GM19438 (cell line): Measurements from ENCODE around the gene ATP4A.
A peak's percentile ranks its signal among the peaks of the same experiment; 100 is the strongest.

Experiments used
- ATAC-seq: cut with Tn5 transposase; IDR thresholded peaks from one replicate; pipeline ENCODE4 v1.9.1; 2021; ENCODE audit warnings: low read depth; ENCODE audit not compliant: unreplicated experiment

Gene ATP4A

GRCh38 chr19:35551091-35551810 is 12.2 kb downstream of the ATP4A start:
- no peak for ATAC-seq

- ATAC-seq = no peak
Observed at GRCh38 chr19:35549879-35550523, 13.5 kb downstream of the ATP4A start.

GRCh38 chr19:35549174-35549788 is 14.2 kb downstream of the ATP4A start:
- no peak for ATAC-seq

GRCh38 chr19:35546532-35546931 is 16.9 kb downstream of the ATP4A start:
- ATAC-seq = no peak

GRCh38 chr19:35545855-35546381 is 17.5 kb downstream of the ATP4A start:
- peak; percentile 51 for ATAC-seq

GRCh38 chr19:35545001-35545854 is 18.2 kb downstream of the ATP4A start, which contains the start of gene TMEM147:
Gene TMEM147 (plus strand): TSS chr19:35545626. CDS start chr19:35545740, 114 bp downstream.
- ATAC-seq = peak; percentile 76

GRCh38 chr19:35544110-35544802 is 19.2 kb downstream of the ATP4A start:
- no peak for ATAC-seq

- ATAC-seq = no peak
Observed at GRCh38 chr19:35543280-35544109, 20.0 kb downstream of the ATP4A start.

- ATAC-seq = no peak
Observed at GRCh38 chr19:35542209-35542608, 21.2 kb downstream of the ATP4A start.

GRCh38 chr19:35540356-35540927 is 23.0 kb downstream of the ATP4A start:
- no peak for ATAC-seq

GRCh38 chr19:35539850-35540249 is 23.6 kb downstream of the ATP4A start:
- no peak for ATAC-seq

- no peak for ATAC-seq
Observed at GRCh38 chr19:35539314-35539713, 24.1 kb downstream of the ATP4A start.

- ATAC-seq = no peak
Observed at GRCh38 chr19:35534803-35535480, 28.5 kb downstream of the ATP4A start.

- ATAC-seq = no peak
Observed at GRCh38 chr19:35533822-35534392, 29.6 kb downstream of the ATP4A start.

GRCh38 chr19:35533201-35533821 is 30.1 kb downstream of the ATP4A start, which contains the start of gene GAPDHS:
Gene GAPDHS (plus strand): TSS chr19:35533456. CDS start chr19:35533528, 72 bp downstream.
- ATAC-seq = no peak

- ATAC-seq = no peak
Observed at GRCh38 chr19:35531291-35531690, 32.2 kb downstream of the ATP4A start.
